ENCODE results near the gene UBA52. TPM values are rescaled to one million over a fixed set of nuclear protein-coding genes. Genes with fewer than 3 reads are reported as not detected.

Gene UBA52
- total RNA-seq, 1 donor from 2014 or later, result 826 TPM

- Mint-ChIP-seq H3K27ac (ENCODE audit: unreplicated experiment) (peak overlapping the region; percentile 86), H3K27me3 (ENCODE audit: unreplicated experiment) (peaks cover 6% of the 10 kb centered on the region), H3K9me3 (ENCODE audit: unreplicated experiment) (peaks cover 6% of the 10 kb centered on the region), H3K4me3 (ENCODE audit: unreplicated experiment) (no peak overlapping the region), H3K4me1 (ENCODE audit: low read depth, unreplicated experiment) (peaks cover 2% of the 10 kb centered on the region), H3K36me3 (ENCODE audit: unreplicated experiment) (no peaks in the 10 kb centered on the region)
- DNase-seq, result peak; percentile 48
- TF ChIP-seq, protein P1, sequence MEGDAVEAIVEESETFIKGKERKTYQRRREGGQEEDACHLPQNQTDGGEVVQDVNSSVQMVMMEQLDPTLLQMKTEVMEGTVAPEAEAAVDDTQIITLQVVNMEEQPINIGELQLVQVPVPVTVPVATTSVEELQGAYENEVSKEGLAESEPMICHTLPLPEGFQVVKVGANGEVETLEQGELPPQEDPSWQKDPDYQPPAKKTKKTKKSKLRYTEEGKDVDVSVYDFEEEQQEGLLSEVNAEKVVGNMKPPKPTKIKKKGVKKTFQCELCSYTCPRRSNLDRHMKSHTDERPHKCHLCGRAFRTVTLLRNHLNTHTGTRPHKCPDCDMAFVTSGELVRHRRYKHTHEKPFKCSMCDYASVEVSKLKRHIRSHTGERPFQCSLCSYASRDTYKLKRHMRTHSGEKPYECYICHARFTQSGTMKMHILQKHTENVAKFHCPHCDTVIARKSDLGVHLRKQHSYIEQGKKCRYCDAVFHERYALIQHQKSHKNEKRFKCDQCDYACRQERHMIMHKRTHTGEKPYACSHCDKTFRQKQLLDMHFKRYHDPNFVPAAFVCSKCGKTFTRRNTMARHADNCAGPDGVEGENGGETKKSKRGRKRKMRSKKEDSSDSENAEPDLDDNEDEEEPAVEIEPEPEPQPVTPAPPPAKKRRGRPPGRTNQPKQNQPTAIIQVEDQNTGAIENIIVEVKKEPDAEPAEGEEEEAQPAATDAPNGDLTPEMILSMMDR (IDR thresholded peaks at IDR 0.05; ENCODE audit: partially characterized antibody, unreplicated experiment), result no peak
Measured at GRCh38 chr19:18529782-18530181, 41.9 kb upstream of the UBA52 start.

DNA sequence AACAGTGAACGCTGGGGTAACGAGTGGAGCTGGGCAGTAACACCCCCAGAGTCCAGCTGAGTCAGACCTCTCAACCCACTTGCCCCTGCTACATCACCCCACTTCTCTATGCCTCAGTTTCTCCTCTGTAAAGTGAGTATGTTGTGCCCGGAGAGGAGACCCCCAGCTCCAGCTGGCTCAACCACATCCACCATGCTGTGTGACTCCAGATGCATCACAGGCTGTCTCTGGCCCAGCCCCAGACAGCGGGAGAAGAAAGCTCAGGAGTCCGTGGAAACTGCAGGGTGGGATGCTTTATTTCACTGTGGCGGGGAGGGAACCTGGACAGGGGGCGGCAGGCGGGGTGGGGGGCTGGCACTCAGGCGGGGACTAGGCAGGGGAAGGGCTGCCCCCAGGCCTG is 40.2 kb upstream of the UBA52 start:
- no peaks in the 10 kb centered on the region for H3K36me3 Mint-ChIP-seq (ENCODE audit: unreplicated experiment)
- H3K27me3 Mint-ChIP-seq (ENCODE audit: unreplicated experiment), result peaks cover 6% of the 10 kb centered on the region
- TF ChIP-seq, protein P1 (IDR thresholded peaks at IDR 0.05; ENCODE audit: partially characterized antibody, unreplicated experiment), result no peak
- no peak overlapping the region for H3K27ac Mint-ChIP-seq (ENCODE audit: unreplicated experiment)
- H3K4me3 Mint-ChIP-seq (ENCODE audit: unreplicated experiment), result no peak overlapping the region
- no peak for DNase-seq
- H3K4me1 Mint-ChIP-seq (ENCODE audit: low read depth, unreplicated experiment), result peaks cover 2% of the 10 kb centered on the region
- H3K9me3 Mint-ChIP-seq (ENCODE audit: unreplicated experiment), result peaks cover 7% of the 10 kb centered on the region

DNA sequence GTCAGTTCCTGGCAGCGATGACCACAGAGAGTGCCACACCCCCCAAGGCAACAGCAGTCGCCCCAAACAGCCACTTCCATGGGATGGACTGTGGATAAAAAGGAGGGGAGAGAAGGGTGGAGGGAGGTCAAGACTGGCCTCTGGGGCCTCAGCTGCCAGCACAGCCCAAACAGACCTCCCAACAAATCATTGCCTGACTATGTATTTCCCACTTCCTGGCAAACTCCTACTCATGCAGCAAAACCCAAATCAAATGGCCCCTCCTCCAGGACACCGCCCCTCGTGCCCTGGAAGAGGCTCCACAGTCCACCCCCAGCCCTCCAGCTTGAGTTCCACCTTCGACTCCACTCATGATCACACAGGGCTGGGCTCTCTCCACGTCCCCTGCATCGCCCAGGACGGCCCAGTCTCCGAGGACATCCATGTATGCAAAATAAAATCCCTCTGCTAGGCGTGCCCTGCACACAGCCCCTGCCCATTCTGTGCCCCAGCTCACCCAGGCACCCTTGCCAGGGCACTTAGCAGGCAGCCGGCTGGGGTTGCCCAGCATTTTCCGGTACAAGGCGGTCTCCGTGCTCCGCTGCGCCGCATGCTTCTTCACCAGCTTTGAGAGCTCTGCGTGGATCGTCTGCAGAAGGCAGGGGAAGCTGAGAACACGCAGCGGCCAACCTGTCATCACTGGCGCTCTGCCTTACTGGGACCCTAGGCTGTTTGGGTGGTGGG is 39.3 kb upstream of the UBA52 start:
- H3K27me3 Mint-ChIP-seq (ENCODE audit: unreplicated experiment), result peaks cover 7% of the 10 kb centered on the region
- H3K4me3 Mint-ChIP-seq (ENCODE audit: unreplicated experiment), result no peak overlapping the region
- H3K27ac Mint-ChIP-seq (ENCODE audit: unreplicated experiment), result no peak overlapping the region
- no peaks in the 10 kb centered on the region for H3K36me3 Mint-ChIP-seq (ENCODE audit: unreplicated experiment)
- TF ChIP-seq, protein P1 (IDR thresholded peaks at IDR 0.05; ENCODE audit: partially characterized antibody, unreplicated experiment), result no peak
- no peak for DNase-seq
- H3K9me3 Mint-ChIP-seq (ENCODE audit: unreplicated experiment), result peaks cover 8% of the 10 kb centered on the region
- H3K4me1 Mint-ChIP-seq (ENCODE audit: low read depth, unreplicated experiment), result peaks cover 2% of the 10 kb centered on the region

- Mint-ChIP-seq H3K27ac (ENCODE audit: unreplicated experiment) (no peak overlapping the region), H3K9me3 (ENCODE audit: unreplicated experiment) (peaks cover 8% of the 10 kb centered on the region), H3K4me1 (ENCODE audit: low read depth, unreplicated experiment) (peaks cover 2% of the 10 kb centered on the region), H3K36me3 (ENCODE audit: unreplicated experiment) (no peaks in the 10 kb centered on the region), H3K4me3 (ENCODE audit: unreplicated experiment) (no peak overlapping the region), H3K27me3 (ENCODE audit: unreplicated experiment) (peaks cover 7% of the 10 kb centered on the region)
- no peak for DNase-seq
- TF ChIP-seq, protein P1 (IDR thresholded peaks at IDR 0.05; ENCODE audit: partially characterized antibody, unreplicated experiment), result no peak
Measured at GRCh38 chr19:18533058-18533457, 38.6 kb upstream of the UBA52 start.

DNA sequence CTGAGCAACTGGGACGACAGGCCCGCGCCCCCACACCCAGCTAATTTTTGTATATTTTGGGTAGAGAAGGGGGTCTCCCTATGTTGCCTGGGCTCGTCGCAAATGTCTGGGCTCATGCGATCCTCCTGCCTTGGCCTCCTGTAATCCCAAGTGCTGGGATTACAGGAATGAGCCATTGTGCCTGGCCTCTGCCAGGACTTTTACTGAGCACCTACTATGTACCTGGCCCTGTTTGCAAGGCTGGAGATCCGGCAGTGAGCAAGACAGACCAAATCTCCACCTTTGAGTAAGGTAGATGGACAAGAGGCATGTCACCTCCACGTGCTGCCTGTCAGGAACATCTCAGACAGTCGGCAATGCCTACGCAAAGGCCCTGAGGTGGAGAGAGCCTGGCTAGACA is 35.2 kb upstream of the UBA52 start:
- Mint-ChIP-seq H3K27ac (ENCODE audit: unreplicated experiment) (no peak overlapping the region), H3K4me1 (ENCODE audit: low read depth, unreplicated experiment) (no peaks in the 10 kb centered on the region), H3K9me3 (ENCODE audit: unreplicated experiment) (peaks cover 5% of the 10 kb centered on the region), H3K4me3 (ENCODE audit: unreplicated experiment) (no peak overlapping the region), H3K27me3 (ENCODE audit: unreplicated experiment) (peaks cover 3% of the 10 kb centered on the region), H3K36me3 (ENCODE audit: unreplicated experiment) (no peaks in the 10 kb centered on the region)
- DNase-seq, result no peak
- TF ChIP-seq, protein P1 (IDR thresholded peaks at IDR 0.05; ENCODE audit: partially characterized antibody, unreplicated experiment), result no peak
